ENCODE data around the gene IFT122. TPM values are rescaled to one million over a fixed set of nuclear protein-coding genes. Genes with fewer than 3 reads are reported as not detected.

The IFT122 gene
- total RNA-seq, 4 donors from 2014 or later, result 9.5 to 47.6 (median 24.5) TPM

GRCh38 chr3:129559565-129560079 lies 119.6 kb downstream of the IFT122 start:
- Histone ChIP-seq H3K4me3 (no peak overlapping the region), H3K4me1 (peaks cover 71% of the 10 kb centered on the region), H3K27ac (peak overlapping the region; percentile 86), H3K9me3 (no peaks in the 10 kb centered on the region), H3K27me3 (no peaks in the 10 kb centered on the region), H3K36me3 (peaks cover 42% of the 10 kb centered on the region)
- TF ChIP-seq POLR2A (IDR thresholded peaks at IDR 0.05) (no peak), CTCF (IDR thresholded peaks at IDR 0.05) (no peak), EP300 (IDR thresholded peaks at IDR 0.05) (no peak), POLR2AphosphoS5 (IDR thresholded peaks at IDR 0.05) (no peak)
- no peak for DNase-seq (ENCODE audit: low spot score in 2 of 2)
- 90% methylated on average over 7 of the region's 20 CpGs for WGBS

- H3K4me1 ChIP-seq, result peaks cover 73% of the 10 kb centered on the region
- 15% methylated on average over 4 of the region's 16 CpGs for WGBS
Measured at GRCh38 chr3:129560269-129560787, 120.3 kb downstream of the IFT122 start.

GRCh38 chr3:129560911-129561594 lies 121.0 kb downstream of the IFT122 start:
- peak overlapping the region; percentile 86 for H3K27ac ChIP-seq
- peaks cover 73% of the 10 kb centered on the region for H3K4me1 ChIP-seq
- peaks cover 51% of the 10 kb centered on the region for H3K36me3 ChIP-seq
- no peaks in the 10 kb centered on the region for H3K9me3 ChIP-seq
- DNase-seq (ENCODE audit: low spot score in 2 of 2), result peak; percentile 84 to 89
- TF ChIP-seq POLR2AphosphoS5 (IDR thresholded peaks at IDR 0.05) (peak in 1 of 3 donors; percentile 50), POLR2A (IDR thresholded peaks at IDR 0.05) (no peak)
- 25% methylated on average over 12 of the region's 18 CpGs for WGBS
- H3K27me3 ChIP-seq, result no peaks in the 10 kb centered on the region
- no peak overlapping the region for H3K4me3 ChIP-seq

More at GRCh38 chr3:129560269-129560787, 120.3 kb downstream of the IFT122 start:
- H3K9me3 ChIP-seq, result no peaks in the 10 kb centered on the region
- H3K36me3 ChIP-seq, result peaks cover 49% of the 10 kb centered on the region
- H3K4me3 ChIP-seq, result no peak overlapping the region
- TF ChIP-seq CTCF (IDR thresholded peaks at IDR 0.05), result no peak
- no peak for TF ChIP-seq EP300 (IDR thresholded peaks at IDR 0.05)
- no peak for TF ChIP-seq POLR2AphosphoS5 (IDR thresholded peaks at IDR 0.05)
- TF ChIP-seq POLR2A (IDR thresholded peaks at IDR 0.05), result no peak
- peak overlapping the region; percentile 86 for H3K27ac ChIP-seq
- no peak for DNase-seq (ENCODE audit: low spot score in 2 of 2)
- H3K27me3 ChIP-seq, result no peaks in the 10 kb centered on the region

GRCh38 chr3:129561619-129562248 lies 121.7 kb downstream of the IFT122 start:
- Histone ChIP-seq H3K4me3 (no peak overlapping the region), H3K27ac (peak overlapping the region; percentile 86), H3K9me3 (no peaks in the 10 kb centered on the region), H3K27me3 (no peaks in the 10 kb centered on the region), H3K36me3 (peaks cover 50% of the 10 kb centered on the region), H3K4me1 (peaks cover 71% of the 10 kb centered on the region)
- WGBS, result 75% methylated on average over 15 of the region's 18 CpGs
- DNase-seq (ENCODE audit: low spot score in 2 of 2), result no peak
- no peak for TF ChIP-seq POLR2AphosphoS5 (IDR thresholded peaks at IDR 0.05)

- peaks cover 70% of the 10 kb centered on the region for H3K4me1 ChIP-seq
- H3K4me3 ChIP-seq, result no peak overlapping the region
- WGBS, result 88% methylated on average over 5 of the region's 19 CpGs
- TF ChIP-seq POLR2A (IDR thresholded peaks at IDR 0.05) (no peak), POLR2AphosphoS5 (IDR thresholded peaks at IDR 0.05) (no peak), CTCF (IDR thresholded peaks at IDR 0.05) (no peak), EP300 (IDR thresholded peaks at IDR 0.05) (no peak)
- H3K27me3 ChIP-seq, result no peaks in the 10 kb centered on the region
- H3K27ac ChIP-seq, result no peak overlapping the region
- no peak for DNase-seq (ENCODE audit: low spot score in 2 of 2)
- H3K9me3 ChIP-seq, result no peaks in the 10 kb centered on the region
- peaks cover 55% of the 10 kb centered on the region for H3K36me3 ChIP-seq
Measured at GRCh38 chr3:129562803-129563202, 122.8 kb downstream of the IFT122 start.

GRCh38 chr3:129563332-129563731 lies 123.3 kb downstream of the IFT122 start:
- H3K4me3 ChIP-seq, result no peak overlapping the region
- no peaks in the 10 kb centered on the region for H3K9me3 ChIP-seq
- H3K27ac ChIP-seq, result no peak overlapping the region
- no peak for TF ChIP-seq EP300 (IDR thresholded peaks at IDR 0.05)
- TF ChIP-seq POLR2A (IDR thresholded peaks at IDR 0.05), result no peak
- no peak for TF ChIP-seq CTCF (IDR thresholded peaks at IDR 0.05)
- TF ChIP-seq POLR2AphosphoS5 (IDR thresholded peaks at IDR 0.05), result no peak
- peaks cover 66% of the 10 kb centered on the region for H3K4me1 ChIP-seq
- H3K27me3 ChIP-seq, result no peaks in the 10 kb centered on the region
- H3K36me3 ChIP-seq, result peaks cover 50% of the 10 kb centered on the region
- WGBS, result 94% methylated on average over 11 of the region's 12 CpGs
- no peak for DNase-seq (ENCODE audit: low spot score in 2 of 2)
